Measurements from ENCODE around the gene CTU2. TPM values are rescaled to one million over a fixed set of nuclear protein-coding genes. Genes with fewer than 3 reads are reported as not detected.

CTU2 gene
- total and polyA plus RNA-seq, 7 donors, result 6.1 to 16.3 (median 10.5) TPM

GRCh38 chr16:88722784-88723506 lies 16.6 kb downstream of the CTU2 start:
- TF ChIP-seq POLR2AphosphoS5 (IDR thresholded peaks at IDR 0.05), result no peak
- no peak for TF ChIP-seq EP300 (IDR thresholded peaks at IDR 0.05)
- TF ChIP-seq, protein P1, sequence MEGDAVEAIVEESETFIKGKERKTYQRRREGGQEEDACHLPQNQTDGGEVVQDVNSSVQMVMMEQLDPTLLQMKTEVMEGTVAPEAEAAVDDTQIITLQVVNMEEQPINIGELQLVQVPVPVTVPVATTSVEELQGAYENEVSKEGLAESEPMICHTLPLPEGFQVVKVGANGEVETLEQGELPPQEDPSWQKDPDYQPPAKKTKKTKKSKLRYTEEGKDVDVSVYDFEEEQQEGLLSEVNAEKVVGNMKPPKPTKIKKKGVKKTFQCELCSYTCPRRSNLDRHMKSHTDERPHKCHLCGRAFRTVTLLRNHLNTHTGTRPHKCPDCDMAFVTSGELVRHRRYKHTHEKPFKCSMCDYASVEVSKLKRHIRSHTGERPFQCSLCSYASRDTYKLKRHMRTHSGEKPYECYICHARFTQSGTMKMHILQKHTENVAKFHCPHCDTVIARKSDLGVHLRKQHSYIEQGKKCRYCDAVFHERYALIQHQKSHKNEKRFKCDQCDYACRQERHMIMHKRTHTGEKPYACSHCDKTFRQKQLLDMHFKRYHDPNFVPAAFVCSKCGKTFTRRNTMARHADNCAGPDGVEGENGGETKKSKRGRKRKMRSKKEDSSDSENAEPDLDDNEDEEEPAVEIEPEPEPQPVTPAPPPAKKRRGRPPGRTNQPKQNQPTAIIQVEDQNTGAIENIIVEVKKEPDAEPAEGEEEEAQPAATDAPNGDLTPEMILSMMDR (IDR thresholded peaks at IDR 0.05), result no peak
- no peak for TF ChIP-seq POLR2A (IDR thresholded peaks at IDR 0.05)
- H3K27me3 ChIP-seq, result no peaks in the 10 kb centered on the region
- intact Hi-C loops (cut with DNase I), result no loop called here
- no peak overlapping the region for H3K4me3 ChIP-seq
- no peak for DNase-seq
- no peak overlapping the region for H3K27ac ChIP-seq
- H3K36me3 ChIP-seq, result peaks cover 75 to 100% (median 95%) of the 10 kb centered on the region in 4 donors
- 95 to 97% methylated on average over 39 of the region's 39 CpGs for WGBS, 2 donors
- H3K9me3 ChIP-seq, result no peaks in the 10 kb centered on the region
- peaks cover 0 to 17% (median 10%) of the 10 kb centered on the region in 4 donors for H3K4me1 ChIP-seq

DNA sequence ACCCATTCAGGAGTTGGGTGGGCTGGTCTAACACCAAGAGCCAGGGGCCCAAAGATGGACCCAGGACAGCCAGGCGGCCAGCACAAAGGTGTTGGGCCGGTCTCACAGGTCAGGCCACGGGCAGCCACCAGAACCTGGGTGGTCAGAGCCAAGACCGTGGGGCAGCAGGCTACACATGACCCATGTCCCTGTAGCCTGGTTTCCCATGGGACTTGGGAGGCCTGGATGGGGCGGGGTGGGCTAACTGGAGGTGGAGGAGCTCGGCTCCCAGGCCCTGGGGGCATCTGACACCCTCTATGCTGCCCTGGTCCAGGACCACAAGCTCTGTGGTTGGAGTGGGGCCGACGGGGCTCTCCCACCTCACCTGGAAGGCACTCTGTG lies 17.2 kb downstream of the CTU2 start:
- no peak overlapping the region for H3K4me3 ChIP-seq
- no peak for DNase-seq
- H3K27ac ChIP-seq, result no peak overlapping the region
- H3K9me3 ChIP-seq, result no peaks in the 10 kb centered on the region
- H3K27me3 ChIP-seq, result no peaks in the 10 kb centered on the region
- peaks cover 0 to 17% (median 10%) of the 10 kb centered on the region in 4 donors for H3K4me1 ChIP-seq
- peaks cover 75 to 97% (median 94%) of the 10 kb centered on the region in 4 donors for H3K36me3 ChIP-seq
- WGBS, 2 donors, result 91 to 92% methylated on average over 8 of the region's 8 CpGs
- intact Hi-C loops (cut with DNase I), result no loop called here
- TF ChIP-seq POLR2AphosphoS5 (IDR thresholded peaks at IDR 0.05) (no peak), POLR2A (IDR thresholded peaks at IDR 0.05) (no peak), EP300 (IDR thresholded peaks at IDR 0.05) (no peak)
- TF ChIP-seq, protein P1 (IDR thresholded peaks at IDR 0.05), result no peak

DNA sequence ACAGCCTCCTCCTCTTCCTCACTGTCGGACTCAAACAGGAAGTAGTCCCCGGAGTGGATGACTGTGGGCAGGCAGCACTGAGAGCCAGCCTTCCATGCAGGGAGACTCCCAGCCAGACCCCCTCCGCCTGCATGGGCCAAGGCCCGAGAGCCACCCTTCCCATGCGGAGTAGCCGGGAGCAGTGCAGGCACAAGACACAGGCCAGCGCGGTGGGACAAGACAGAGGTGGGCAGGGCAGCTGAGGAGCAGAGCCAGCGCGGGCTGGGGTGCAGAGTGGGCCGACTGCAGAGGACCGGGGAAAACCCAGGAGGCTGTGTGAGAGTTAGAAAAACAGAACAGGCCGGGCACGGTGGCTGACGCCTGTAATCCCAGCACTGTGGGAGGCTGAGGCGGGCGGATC lies 17.6 kb downstream of the CTU2 start:
- intact Hi-C loops (cut with DNase I), result no loop called here
- Histone ChIP-seq H3K9me3 (no peaks in the 10 kb centered on the region), H3K4me1 (peaks cover 0 to 13% (median 9%) of the 10 kb centered on the region in 4 donors), H3K36me3 (peaks cover 75 to 93% (median 92%) of the 10 kb centered on the region in 4 donors), H3K27me3 (no peaks in the 10 kb centered on the region), H3K27ac (no peak overlapping the region), H3K4me3 (no peak overlapping the region)
- TF ChIP-seq, protein P1 (IDR thresholded peaks at IDR 0.05), result no peak
- TF ChIP-seq EP300 (IDR thresholded peaks at IDR 0.05) (no peak), POLR2A (IDR thresholded peaks at IDR 0.05) (no peak), POLR2AphosphoS5 (IDR thresholded peaks at IDR 0.05) (no peak)
- no peak for DNase-seq
- WGBS, 2 donors, result 93 to 97% methylated on average over 17 of the region's 17 CpGs

DNA sequence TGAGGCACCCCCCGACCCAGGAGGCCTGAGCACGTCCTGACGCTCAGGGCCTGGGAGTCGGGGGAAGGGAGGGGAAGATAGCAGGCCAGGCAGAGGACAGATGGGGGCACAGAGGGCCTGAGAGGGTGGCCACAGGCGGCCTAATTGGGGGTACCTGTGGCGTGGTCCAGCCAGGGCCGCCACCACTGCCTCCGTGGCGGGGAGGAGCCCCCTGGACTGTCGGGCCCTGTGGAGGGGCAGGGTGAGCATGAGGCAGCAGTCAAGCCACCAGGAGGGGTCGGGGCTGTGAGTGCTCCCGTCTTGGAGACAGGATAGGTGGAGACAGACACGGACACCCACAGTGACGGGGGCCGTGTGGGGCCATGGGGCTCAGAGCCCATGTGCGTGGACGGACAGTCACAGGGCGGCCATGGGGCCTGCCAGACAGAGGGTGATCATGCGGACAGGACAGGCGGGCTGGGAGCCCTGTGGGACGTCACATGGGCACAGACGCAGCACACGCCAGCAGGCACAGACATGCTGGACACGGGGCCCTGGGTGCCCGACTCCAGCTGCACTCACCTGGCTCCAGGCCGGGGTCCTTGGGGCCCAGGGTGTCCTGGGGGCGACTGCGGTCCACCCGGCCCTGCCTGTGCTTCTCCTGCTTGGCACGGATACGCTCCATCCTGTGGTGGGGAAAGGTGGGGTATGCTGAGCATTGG lies 18.7 kb downstream of the CTU2 start:
- H3K27me3 ChIP-seq, result no peaks in the 10 kb centered on the region
- H3K9me3 ChIP-seq, result no peaks in the 10 kb centered on the region
- intact Hi-C loops (cut with DNase I), result no loop called here
- no peak for TF ChIP-seq POLR2A (IDR thresholded peaks at IDR 0.05)
- TF ChIP-seq POLR2AphosphoS5 (IDR thresholded peaks at IDR 0.05), result no peak
- TF ChIP-seq EP300 (IDR thresholded peaks at IDR 0.05), result no peak
- TF ChIP-seq, protein P1 (IDR thresholded peaks at IDR 0.05), result no peak
- DNase-seq, result no peak
- no peak overlapping the region for H3K27ac ChIP-seq
- peaks cover 0 to 2% (median under 1%) of the 10 kb centered on the region in 4 donors for H3K4me1 ChIP-seq
- peaks cover 67 to 85% (median 82%) of the 10 kb centered on the region in 4 donors for H3K36me3 ChIP-seq
- H3K4me3 ChIP-seq, result no peak overlapping the region
- WGBS, 2 donors, result 93% methylated on average over 31 of the region's 31 CpGs
